Stimulated activated naive CD4-positive, alpha-beta T cell treated with Interleukin-2 at 50 U/mL for 16 hours (primary cell): ENCODE data around the gene BLVRB.
A peak's percentile ranks its signal among the peaks of the same experiment; 100 is the strongest.

ENCODE experiments used
- DNase-seq: peaks from one replicate; lab custom pipeline; 2025; lab: John Stamatoyannopoulos, UW

The BLVRB gene

GRCh38 chr19:40403262-40403984 is 62.1 kb downstream of the BLVRB start:
- peak; percentile 77 for DNase-seq

- no peak for DNase-seq
These were observed 65.0 kb downstream of the BLVRB start for GRCh38 chr19:40400559-40400958.

GRCh38 chr19:40398417-40399131 is 67.0 kb downstream of the BLVRB start:
- DNase-seq: peak; percentile 52
